DND-41 (cell line): ENCODE results near the gene MAP3K7CL.

Source experiments
- EZH2 ChIP-seq: IDR thresholded peaks from 3 replicates; pipeline ENCODE4 v1.6.1; 2012; ENCODE audit warnings: borderline replicate concordance, low read depth, mild to moderate bottlenecking, moderate library complexity, low read length, inconsistent platforms; ENCODE audit not compliant: severe bottlenecking
- TF ChIP-seq, protein P1 (sequence below): IDR thresholded peaks from 2 replicates; pipeline ENCODE4 v1.5.1; 2012; ENCODE audit warnings: borderline replicate concordance, low read length, moderate library complexity, mild to moderate bottlenecking; ENCODE audit not compliant: poor library complexity, severe bottlenecking; ENCODE audit errors: extremely low read depth

DNA sequence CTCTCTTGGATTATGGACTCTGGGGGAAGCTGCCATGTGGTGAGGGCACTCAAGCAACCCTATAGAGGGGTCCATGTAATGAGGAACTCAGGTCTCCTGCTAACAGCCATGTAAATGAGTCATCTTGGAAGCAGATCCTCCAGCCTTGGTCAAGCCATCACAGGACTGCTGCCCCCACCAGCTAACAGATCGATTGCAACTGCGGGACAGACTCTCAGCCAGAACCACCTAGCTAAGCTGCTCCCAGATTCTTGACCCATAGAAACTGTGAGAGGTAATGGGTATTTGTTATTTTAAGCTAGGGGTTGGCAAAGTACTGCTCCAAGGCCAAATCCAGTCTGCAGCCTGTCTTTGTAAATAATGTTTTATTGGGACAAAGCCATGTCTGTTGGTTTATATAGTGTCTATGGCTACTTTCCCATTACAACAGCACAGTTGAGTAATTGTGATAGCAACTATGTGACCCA, 27.6 kb upstream of the MAP3K7CL start:
- TF ChIP-seq, protein P1, sequence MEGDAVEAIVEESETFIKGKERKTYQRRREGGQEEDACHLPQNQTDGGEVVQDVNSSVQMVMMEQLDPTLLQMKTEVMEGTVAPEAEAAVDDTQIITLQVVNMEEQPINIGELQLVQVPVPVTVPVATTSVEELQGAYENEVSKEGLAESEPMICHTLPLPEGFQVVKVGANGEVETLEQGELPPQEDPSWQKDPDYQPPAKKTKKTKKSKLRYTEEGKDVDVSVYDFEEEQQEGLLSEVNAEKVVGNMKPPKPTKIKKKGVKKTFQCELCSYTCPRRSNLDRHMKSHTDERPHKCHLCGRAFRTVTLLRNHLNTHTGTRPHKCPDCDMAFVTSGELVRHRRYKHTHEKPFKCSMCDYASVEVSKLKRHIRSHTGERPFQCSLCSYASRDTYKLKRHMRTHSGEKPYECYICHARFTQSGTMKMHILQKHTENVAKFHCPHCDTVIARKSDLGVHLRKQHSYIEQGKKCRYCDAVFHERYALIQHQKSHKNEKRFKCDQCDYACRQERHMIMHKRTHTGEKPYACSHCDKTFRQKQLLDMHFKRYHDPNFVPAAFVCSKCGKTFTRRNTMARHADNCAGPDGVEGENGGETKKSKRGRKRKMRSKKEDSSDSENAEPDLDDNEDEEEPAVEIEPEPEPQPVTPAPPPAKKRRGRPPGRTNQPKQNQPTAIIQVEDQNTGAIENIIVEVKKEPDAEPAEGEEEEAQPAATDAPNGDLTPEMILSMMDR = no peak
- no peak for TF ChIP-seq EZH2
